Thyroid gland (tissue), 4 donors: ENCODE results near the gene TMPRSS5.
"Not testable (repeated sequence)": the region's sequence is repeated elsewhere in the genome, so short reads cannot be mapped to it uniquely, and the experiment has no call there.

Source experiments
- CTCF ChIP-seq, 6 experiments: fragments of 200-600 bp in 3 of 6; fragments of 450-650 bp in 3 of 6; sonication (generic) in 3 of 6; IDR thresholded peaks; one replicate each; pipeline ENCODE4 v1.5.1; 2016 to 2019; ENCODE audit warnings: antibody characterized with exemption in 6 of 6, mild to moderate bottlenecking in 2 of 6, inconsistent platforms in 1 of 6, moderate library complexity in 1 of 6
- POLR2A ChIP-seq, 2 donors: fragments of 450-650 bp; IDR thresholded peaks; one replicate each; pipeline ENCODE4 v1.6.1; 2017; ENCODE audit warnings: antibody characterized with exemption in 2 of 2, mild to moderate bottlenecking in 2 of 2, moderate library complexity in 1 of 2

DNA sequence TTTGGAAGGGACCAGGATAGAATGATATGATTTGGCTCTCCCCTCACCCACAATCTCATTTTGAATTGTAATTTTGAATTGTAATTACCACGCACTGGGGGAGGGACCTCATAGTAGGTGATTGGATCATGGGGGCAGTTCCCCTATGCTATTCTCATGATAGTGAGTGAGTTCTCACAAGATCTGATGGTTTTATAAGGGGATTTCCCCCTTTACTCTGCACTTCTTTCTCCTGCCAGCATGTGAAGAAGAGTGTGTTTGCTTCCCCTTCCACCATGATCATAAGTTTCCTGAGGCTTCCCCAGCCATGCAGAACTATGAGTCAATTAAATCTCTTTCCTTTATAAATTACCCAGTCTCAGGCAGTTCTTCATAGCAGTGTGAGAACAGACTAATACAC lies 2.6 kb downstream of the TMPRSS5 start:
- not testable (repeated sequence) for TF ChIP-seq CTCF, POLR2A (IDR thresholded peaks at IDR 0.05)
